IMR-90 (cell line): ENCODE measurements around the gene GRB2. TPM values are rescaled to one million over a fixed set of nuclear protein-coding genes. Genes with fewer than 3 reads are reported as not detected.
A peak's percentile ranks its signal among the peaks of the same experiment; 100 is the strongest.

Experiments
- ATAC-seq: fragments of 200-7000 bp; cut with Tn5 transposase; 2 replicates; pipeline ENCODE4 v1.9.1; 2020; ENCODE audit warnings: low read depth, mild to moderate bottlenecking, moderate library complexity
- BruUV-seq: library from RNA; stranded (reverse); fragments of 400-500 nt; replicated peaks from 2 replicates; lab custom pipeline; 2021; lab: Mats Ljungman, UMichigan
- CTCF ChIA-PET: fragments of 300-600 bp; formaldehyde crosslinking; extraction: SDS; loops from one replicate; lab custom pipeline; 2021; ENCODE audit warnings: antibody characterized with exemption; lab: Yijun Ruan, JAX
- POLR2A ChIA-PET: fragments of 300-600 bp; sonication (Branson Sonifier 250); formaldehyde crosslinking; loops from one replicate; lab custom pipeline; 2022; ENCODE audit warnings: antibody characterized with exemption; ENCODE audit not compliant: unreplicated experiment; lab: Charles Lee
- DNase-seq: peaks from one replicate; pipeline ENCODE4 v3.0.0; 2013
- H2AFZ ChIP-seq: replicated peaks from 2 replicates; pipeline ENCODE3; 2013; ENCODE audit warnings: low read length, mild to moderate bottlenecking; ENCODE audit not compliant: poor library complexity
- H2AK5ac ChIP-seq: 2 replicates; pipeline ENCODE4 v1.6.1; 2013; ENCODE audit warnings: low read depth, low read length, inconsistent platforms
- H2AK9ac ChIP-seq: replicated peaks from 2 replicates; pipeline ENCODE3; 2013; ENCODE audit warnings: mild to moderate bottlenecking, low read depth, low read length, moderate library complexity; ENCODE audit not compliant: poor library complexity
- H2BK120ac ChIP-seq: 2 replicates; pipeline ENCODE4 v1.6.1; 2013; ENCODE audit warnings: low read depth, low read length, inconsistent platforms
- H2BK15ac ChIP-seq: 3 replicates; pipeline ENCODE4 v1.6.1; 2013; ENCODE audit warnings: low read depth, low read length, inconsistent platforms
- H2BK20ac ChIP-seq: 2 replicates; pipeline ENCODE4 v1.6.1; 2013; ENCODE audit warnings: low read depth, mild to moderate bottlenecking, inconsistent platforms, low read length, moderate library complexity
- H2BK5ac ChIP-seq: 2 replicates; pipeline ENCODE4 v1.6.1; 2013; ENCODE audit warnings: mild to moderate bottlenecking, low read depth, low read length, inconsistent platforms; ENCODE audit not compliant: poor library complexity, severe bottlenecking
- H3K14ac ChIP-seq: replicated peaks from 2 replicates; pipeline ENCODE4 v1.6.1; 2013; ENCODE audit warnings: low read depth, low read length, inconsistent platforms
- H3K18ac ChIP-seq: 2 replicates; pipeline ENCODE4 v1.6.1; 2013; ENCODE audit warnings: low read depth, low read length, control low read depth
- H3K23ac ChIP-seq: 2 replicates; pipeline ENCODE4 v1.6.1; 2013; ENCODE audit warnings: low read depth, low read length, inconsistent platforms
- H3K27ac ChIP-seq: 2 replicates; pipeline ENCODE4 v1.5.1; 2013; ENCODE audit warnings: mild to moderate bottlenecking, control low read depth, low read length; ENCODE audit not compliant: insufficient read depth
- H3K27me3 ChIP-seq: 2 replicates; pipeline ENCODE4 v1.6.1; 2013; ENCODE audit warnings: low read length; ENCODE audit not compliant: control insufficient read depth, insufficient read depth
- H3K36me3 ChIP-seq: 2 replicates; pipeline ENCODE4 v1.6.1; 2013; ENCODE audit warnings: low read length, mixed read lengths; ENCODE audit not compliant: control insufficient read depth, insufficient read depth
- H3K4ac ChIP-seq: 2 replicates; pipeline ENCODE4 v1.6.1; 2013; ENCODE audit warnings: low read depth, low read length, inconsistent platforms
- H3K4me1 ChIP-seq: 2 replicates; pipeline ENCODE4 v1.6.1; 2013; ENCODE audit warnings: low read length, mixed read lengths; ENCODE audit not compliant: control insufficient read depth, insufficient read depth
- H3K4me2 ChIP-seq: 2 replicates; pipeline ENCODE4 v1.6.1; 2013; ENCODE audit warnings: low read depth, mild to moderate bottlenecking, control low read depth, low read length, moderate library complexity
- H3K4me3 ChIP-seq: 2 replicates; pipeline ENCODE4 v1.5.1; 2013; ENCODE audit warnings: low read depth, mild to moderate bottlenecking, control low read depth, low read length, moderate library complexity; ENCODE audit not compliant: insufficient read depth
- H3K56ac ChIP-seq: 2 replicates; pipeline ENCODE4 v1.6.1; 2013; ENCODE audit warnings: low read length, inconsistent platforms; ENCODE audit not compliant: insufficient read depth; ENCODE audit errors: extremely low read depth
- H3K79me1 ChIP-seq, 2 experiments: 2 replicates each; pipeline ENCODE4 v1.6.1; 2013; ENCODE audit warnings: low read length in 2 of 2, inconsistent platforms in 1 of 2, low read depth in 1 of 2
- H3K9ac ChIP-seq: 2 replicates; pipeline ENCODE4 v1.6.1; 2013; ENCODE audit warnings: low read depth, low read length, control low read depth
- H3K9me1 ChIP-seq: 2 replicates; pipeline ENCODE4 v1.6.1; 2013; ENCODE audit warnings: low read length, inconsistent platforms; ENCODE audit not compliant: insufficient read depth
- H3K9me3 ChIP-seq: 2 replicates; pipeline ENCODE4 v1.6.1; 2013; ENCODE audit warnings: low read length; ENCODE audit not compliant: control insufficient read depth, insufficient read depth
- H4K20me1 ChIP-seq: 2 replicates; pipeline ENCODE4 v1.6.1; 2013; ENCODE audit warnings: low read length, inconsistent platforms; ENCODE audit not compliant: insufficient read depth
- H4K5ac ChIP-seq: 2 replicates; pipeline ENCODE4 v1.6.1; 2013; ENCODE audit warnings: mild to moderate bottlenecking, low read depth, low read length, control low read depth
- H4K8ac ChIP-seq, 2 experiments: 2 replicates each; pipeline ENCODE4 v1.6.1; 2013; ENCODE audit warnings: low read depth in 2 of 2, low read length in 2 of 2, control low read depth in 1 of 2, inconsistent platforms in 1 of 2
- H4K91ac ChIP-seq: 2 replicates; pipeline ENCODE4 v1.6.1; 2013; ENCODE audit warnings: low read depth, low read length, inconsistent platforms; ENCODE audit not compliant: insufficient read depth
- CHD1 ChIP-seq: IDR thresholded peaks from 2 replicates; pipeline ENCODE4 v1.6.1; 2012; ENCODE audit warnings: low read depth, low read length, improper control_type of control experiment
- ELK1 ChIP-seq: fragments of 150-350 bp; IDR thresholded peaks from 2 replicates; pipeline ENCODE4 v1.6.1; 2016; ENCODE audit warnings: low read depth, mild to moderate bottlenecking, low read length, moderate library complexity, borderline replicate concordance
- FOS ChIP-seq: fragments of 150-350 bp; IDR thresholded peaks from 2 replicates; pipeline ENCODE4 v1.6.1; 2016; ENCODE audit warnings: low read depth, low read length
- POLR2A ChIP-seq: IDR thresholded peaks from 2 replicates; pipeline ENCODE4 v1.6.1; 2012; ENCODE audit warnings: mild to moderate bottlenecking, low read depth, low read length
- RAD21 ChIP-seq: IDR thresholded peaks from 2 replicates; pipeline ENCODE4 v1.6.1; 2012; ENCODE audit warnings: low read length, improper control_type of control experiment
- RFX5 ChIP-seq: IDR thresholded peaks from 2 replicates; pipeline ENCODE4 v1.8.0; 2012; ENCODE audit warnings: low read depth, mild to moderate bottlenecking, low read length, moderate library complexity
- WGBS, 2 experiments: methylation state at CpG; one replicate each; pipeline versions ENCODE4 v1.1.5 to v1.1.7; 2013; ENCODE audit warnings: missing lambda C conversion rate in 2 of 2; ENCODE audit not compliant: insufficient read length in 1 of 2; ENCODE audit errors: extremely low coverage in 2 of 2; 5-methylcytosine and 5-hydroxymethylcytosine counted together
- dilution Hi-C: fragments of 300-500 bp; cut with HindIII; formaldehyde crosslinking; loops from one replicate; pipeline ENCODE4 v1.14.3; 2018; ENCODE audit warnings: low sequenced_read_pairs; ENCODE audit not compliant: unreplicated experiment
- in situ Hi-C: fragments of 300-500 bp; cut with MboI; formaldehyde crosslinking; loops from 3 replicates; pipeline ENCODE4 v1.14.3; 2019; ENCODE audit warnings: low sequenced_read_pairs, inconsistent platforms, mixed read lengths
- intact Hi-C: fragments of 100-400 bp; cut with micrococcal nuclease; formaldehyde crosslinking; loops from 2 replicates; pipeline ENCODE4 v1.10.0; 2022
- polyA plus RNA-seq, 3 experiments: library from polyadenylated mRNA; depleted of rRNA; stranded (reverse); fragments of >200 nt; gene quantifications; 2 replicates each; pipeline ENCODE4 v1.2.3, GENCODE V29; 2012; ENCODE audit warnings: low replicate concordance in 1 of 3
- total RNA-seq: library from RNA; depleted of rRNA; stranded (reverse); fragments of >200 nt; gene quantifications from 2 replicates; pipeline ENCODE4 v1.2.3, GENCODE V29; 2012

GRB2 gene
- total and polyA plus RNA-seq, 2 of the 4 experiments (the other 2 are of a cell fraction) = 49.3 to 62.1 TPM

- Histone ChIP-seq H3K56ac (peak overlapping the region; percentile 88), H4K8ac (peak overlapping the region; percentile 57 to 88), H2BK120ac (peak overlapping the region; percentile 56), H3K36me3 (no peaks in the 10 kb centered on the region), H3K27me3 (no peaks in the 10 kb centered on the region), H4K5ac (peak overlapping the region; percentile 55), H2BK20ac (no peak overlapping the region; the same call in 1 of the 2 replicates), H3K23ac (peak overlapping the region; percentile 96), H4K20me1 (peaks cover 55% of the 10 kb centered on the region), H4K91ac (peak overlapping the region; percentile 91; the same call in 1 of the 2 replicates), H3K9ac (peak overlapping the region; percentile 85), H3K79me1 (peaks cover 5 to 68% of the 10 kb centered on the region in 2 experiments), H3K4ac (peak overlapping the region; percentile 95), H3K9me1 (no peaks in the 10 kb centered on the region), H3K4me3 (peak overlapping the region; percentile 77), H3K14ac (peak overlapping the region; percentile 97), H3K4me1 (no peaks in the 10 kb centered on the region; the same call in 1 of the 2 replicates), H2AK9ac (peak overlapping the region; percentile 88), H3K4me2 (peak overlapping the region; percentile 87), H2BK5ac (peak overlapping the region; percentile 74), H3K9me3 (no peaks in the 10 kb centered on the region), H2AFZ (peak overlapping the region; percentile 99), H2BK15ac (no peak overlapping the region), H3K27ac (peak overlapping the region; percentile 80), H3K18ac (no peak overlapping the region), H2AK5ac (peak overlapping the region; percentile 94)
- ChIA-PET POLR2A (interaction anchor here (1.0 kb wide), 1 partner anchor 125 kb away, joined by 10 read pairs; no protein-coding TSS in a partner anchor), CTCF (interaction anchor here (0.7 to 1.7 kb wide), 7 partner anchors 9 to 120 kb away, joined by 3 to 5 read pairs (median 3); partner anchors contain the start of gene SLC25A19)
- peak; percentile 6; the same call in 1 of the 2 replicates for ATAC-seq
- intact Hi-C loops = no loop called here
- in situ Hi-C loops = no loop called here
- no peak for DNase-seq
- 0% methylated on average over 1 of the region's 9 CpGs; no CpG with 5 or more reads in 1 of the 2 experiments for WGBS, 2 experiments
- dilution Hi-C loops = no loop called here
- BruUV-seq = no TSS peak
- no peak for TF ChIP-seq RAD21
- TF ChIP-seq RFX5 = no peak
- TF ChIP-seq FOS = no peak
- no peak for TF ChIP-seq ELK1
- no peak for TF ChIP-seq POLR2A
- no peak for TF ChIP-seq CHD1
These were observed 11.1 kb downstream of the GRB2 start for GRCh38 chr17:75394332-75394918.
